Activated naive CD4-positive, alpha-beta T cell treated with Interleukin-2 at 50 U/mL for 16 hours (primary cell): ENCODE data around the gene ELF1.
A peak's percentile ranks its signal among the peaks of the same experiment; 100 is the strongest.
"Not testable (repeated sequence)": the region's sequence is repeated elsewhere in the genome, so short reads cannot be mapped to it uniquely, and the experiment has no call there.

Experiments
- DNase-seq: peaks from one replicate; pipeline ENCODE4 v3.0.0-alpha.2; 2020

Gene ELF1

DNA sequence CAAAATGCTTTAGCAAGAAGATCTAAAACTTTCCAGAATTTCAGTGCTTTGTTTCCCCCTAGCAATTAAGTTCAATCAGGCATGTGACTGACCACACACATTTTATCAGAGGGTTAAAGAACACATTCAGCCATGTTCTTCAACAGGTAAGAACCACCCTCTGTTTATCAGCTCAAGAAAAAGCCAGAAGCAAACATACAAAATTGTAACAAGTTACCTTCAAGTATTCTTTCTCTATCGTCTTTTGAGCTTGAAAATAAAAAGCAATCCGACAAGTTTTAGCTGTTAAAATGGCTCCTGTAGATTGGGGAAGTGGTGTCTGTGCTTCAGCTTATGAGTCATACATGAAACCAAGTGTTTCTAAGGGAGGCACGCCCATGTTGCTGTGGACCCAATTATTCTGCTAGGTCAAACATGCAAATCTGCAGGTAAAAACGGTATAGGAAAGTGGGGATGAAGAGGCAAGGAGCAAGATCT lies at the start of gene ELF1:
ELF1 (minus strand) TSS at position 306 of the 477 bp plus-strand sequence. CDS start 37,262 bp downstream, outside the sequence.
- peak; percentile 53 for DNase-seq

DNA sequence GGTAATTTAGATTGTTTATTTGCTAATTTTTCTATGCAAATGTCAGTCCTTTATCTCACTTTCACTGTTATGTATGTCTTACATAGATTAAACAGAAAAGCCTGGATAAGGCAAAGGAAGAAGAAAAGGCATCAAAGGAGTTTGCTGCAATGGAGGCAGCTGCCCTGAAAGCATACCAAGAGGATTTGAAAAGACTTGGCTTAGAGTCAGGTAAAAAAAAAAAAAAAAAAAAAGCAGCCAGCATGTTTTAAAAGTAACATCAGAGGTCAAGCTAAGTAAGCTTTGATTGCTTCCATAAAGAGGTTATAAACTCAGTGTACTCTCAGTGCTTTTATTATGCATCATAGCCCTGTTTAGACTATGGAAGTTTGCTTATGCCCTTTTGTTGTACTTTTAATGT lies 46.0 kb upstream of the ELF1 start:
- DNase-seq: no peak

DNA sequence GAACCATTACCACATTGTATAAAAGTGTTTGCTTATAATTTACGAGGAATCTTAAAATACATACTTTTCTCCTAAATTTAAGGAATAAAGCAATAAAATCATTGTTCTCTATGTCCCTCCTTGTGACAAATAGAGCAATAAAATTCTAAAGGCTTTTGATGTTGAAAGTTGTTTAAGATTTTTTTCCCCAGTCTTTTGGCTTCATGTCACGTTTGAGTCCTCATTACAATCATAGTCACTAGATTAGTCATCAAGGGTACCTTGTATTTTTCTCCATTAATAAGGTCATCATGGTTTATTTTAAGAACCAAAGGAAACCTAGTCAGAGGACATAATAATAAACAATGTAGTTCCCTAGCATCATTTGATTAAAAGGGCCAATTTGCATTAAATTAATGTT lies 45.4 kb upstream of the ELF1 start:
- DNase-seq: no peak

DNA sequence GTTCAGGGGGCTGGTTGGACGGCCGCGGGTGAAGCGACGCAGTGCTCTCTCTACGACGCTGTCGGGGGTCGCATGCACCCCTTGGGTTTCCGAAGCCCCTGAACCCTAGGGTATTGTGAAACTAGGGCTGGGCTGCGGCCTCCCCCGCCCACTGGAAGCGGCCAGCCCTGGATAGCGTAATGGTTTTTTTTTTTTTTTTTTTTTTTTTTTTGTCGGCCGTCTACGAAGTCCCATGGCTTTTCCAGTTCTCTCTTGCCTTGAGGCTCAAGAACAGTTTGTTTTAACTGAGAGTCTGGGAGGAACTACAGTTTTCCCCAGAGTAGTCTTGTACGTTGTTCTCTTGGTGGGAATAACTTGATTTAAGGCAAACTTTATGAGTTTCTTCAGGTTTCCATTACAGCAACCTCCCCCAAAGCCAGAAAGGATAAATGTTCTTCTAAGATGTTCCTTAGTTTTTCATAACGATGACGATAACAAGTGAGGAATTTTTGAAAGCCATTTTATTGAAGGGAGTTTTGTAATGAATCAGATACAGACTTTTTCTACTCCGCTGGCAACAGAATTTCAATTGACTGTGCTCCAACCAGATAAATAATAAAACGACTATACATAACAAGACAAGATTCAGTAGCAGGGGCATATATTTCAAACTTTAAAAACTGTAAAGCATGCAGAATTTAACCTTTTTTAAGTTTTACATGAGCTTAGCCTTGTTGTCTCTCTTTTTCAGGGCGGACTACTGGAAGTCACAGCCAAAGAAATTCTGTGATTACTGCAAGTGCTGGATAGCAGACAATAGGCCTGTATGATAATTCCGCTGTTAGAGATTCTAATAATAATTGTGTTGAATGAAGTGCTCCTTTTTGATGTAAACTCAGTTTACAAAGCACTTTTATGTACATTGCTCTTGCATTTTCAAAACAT lies 43.1 kb upstream of the ELF1 start:
- DNase-seq: no peak

DNA sequence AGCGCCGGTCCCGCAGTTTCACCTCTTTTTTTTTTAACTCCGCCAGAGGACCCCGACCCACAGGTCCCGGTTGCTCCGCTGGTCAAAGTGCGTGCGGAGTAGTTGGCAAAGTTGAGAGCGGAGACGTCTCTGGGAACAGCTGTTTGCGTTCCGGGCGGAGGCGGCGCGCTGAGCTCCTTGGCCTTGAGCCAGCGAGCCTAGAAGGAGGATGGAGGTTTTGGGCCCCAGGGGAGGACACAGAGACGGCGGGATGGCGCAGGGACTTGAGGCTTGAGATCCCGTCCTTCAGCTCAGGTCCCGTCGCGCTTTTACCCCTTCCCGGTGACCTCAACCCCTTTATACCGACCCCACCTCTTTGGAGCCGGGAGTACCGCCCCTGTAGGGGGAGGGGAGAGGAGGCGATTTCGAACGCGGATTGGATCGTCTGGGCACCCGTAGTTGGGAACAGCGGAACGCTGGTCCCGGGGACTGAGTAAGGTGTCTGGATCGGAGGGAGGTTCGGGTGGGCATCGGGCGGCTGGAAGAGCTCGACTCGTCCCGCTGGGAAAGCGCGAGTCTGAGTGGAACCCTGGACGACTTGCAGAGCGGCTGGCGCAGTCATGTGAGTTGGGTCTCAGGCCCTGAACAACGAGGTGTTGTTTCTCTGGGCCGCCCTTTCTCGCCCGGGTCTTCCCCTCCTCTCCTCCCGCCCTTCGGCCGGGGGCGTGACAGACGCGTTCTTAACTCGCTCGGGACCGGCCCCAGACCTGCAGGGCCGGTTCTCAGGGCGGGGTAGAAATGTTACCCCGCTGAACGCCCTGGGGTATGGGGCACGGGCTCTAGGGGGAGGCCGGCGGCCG lies 42.2 kb upstream of the ELF1 start, which contains the start of gene WBP4:
WBP4 (plus strand) TSS at position 435 of the 839 bp plus-strand sequence; CDS start at position 600, 165 bp downstream.
- peak; percentile 88 for DNase-seq

DNA sequence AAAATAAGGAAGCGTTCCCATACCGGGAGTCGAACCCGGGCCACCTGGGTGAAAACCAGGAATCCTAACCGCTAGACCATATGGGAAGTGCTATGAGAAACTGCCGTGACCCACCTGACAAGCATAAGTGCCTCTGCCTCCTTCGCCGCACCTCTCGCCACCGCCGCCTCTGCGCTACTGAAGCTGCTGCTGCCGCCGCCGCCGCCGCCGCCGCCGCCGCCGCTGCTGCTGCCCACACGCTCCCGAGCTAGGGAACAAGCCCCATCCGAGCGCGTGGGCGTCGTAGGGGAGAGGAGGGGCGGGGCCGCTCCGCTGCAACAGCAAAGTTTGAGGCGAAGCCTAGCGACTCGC lies 41.6 kb upstream of the ELF1 start:
- peak; percentile 90 for DNase-seq

DNA sequence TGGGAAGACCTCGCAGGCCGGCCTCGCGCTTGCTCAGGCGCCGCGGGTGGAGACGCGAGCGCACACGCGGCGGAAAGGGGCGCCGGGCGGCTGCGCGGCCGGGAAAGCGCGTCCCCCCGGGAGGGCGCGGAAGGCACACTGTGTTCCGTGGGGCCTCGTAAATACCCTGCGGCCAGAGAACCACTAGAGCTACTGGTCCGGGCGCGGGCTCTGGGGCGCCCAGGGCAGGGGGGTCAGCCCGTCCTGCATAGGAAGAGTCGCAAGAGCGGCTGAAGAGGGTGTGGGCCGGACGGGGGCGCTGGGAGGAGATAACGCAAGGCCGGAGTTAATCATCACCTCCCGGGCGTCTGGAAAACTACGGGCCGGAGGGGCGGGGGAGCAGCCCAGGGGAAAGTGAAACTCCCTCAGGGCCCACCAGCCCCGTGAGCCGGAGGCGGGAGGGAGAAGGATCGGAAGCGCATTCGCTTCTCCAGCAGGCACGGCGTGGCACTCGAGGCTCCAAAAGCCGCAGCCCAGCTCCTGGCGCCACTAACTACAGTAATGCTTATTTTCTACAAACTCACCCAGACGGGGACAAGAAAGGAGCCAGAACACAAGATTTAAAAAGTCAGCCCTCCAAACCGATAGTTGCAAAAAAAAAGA lies 41.1 kb upstream of the ELF1 start:
- peak; percentile 78 for DNase-seq

DNA sequence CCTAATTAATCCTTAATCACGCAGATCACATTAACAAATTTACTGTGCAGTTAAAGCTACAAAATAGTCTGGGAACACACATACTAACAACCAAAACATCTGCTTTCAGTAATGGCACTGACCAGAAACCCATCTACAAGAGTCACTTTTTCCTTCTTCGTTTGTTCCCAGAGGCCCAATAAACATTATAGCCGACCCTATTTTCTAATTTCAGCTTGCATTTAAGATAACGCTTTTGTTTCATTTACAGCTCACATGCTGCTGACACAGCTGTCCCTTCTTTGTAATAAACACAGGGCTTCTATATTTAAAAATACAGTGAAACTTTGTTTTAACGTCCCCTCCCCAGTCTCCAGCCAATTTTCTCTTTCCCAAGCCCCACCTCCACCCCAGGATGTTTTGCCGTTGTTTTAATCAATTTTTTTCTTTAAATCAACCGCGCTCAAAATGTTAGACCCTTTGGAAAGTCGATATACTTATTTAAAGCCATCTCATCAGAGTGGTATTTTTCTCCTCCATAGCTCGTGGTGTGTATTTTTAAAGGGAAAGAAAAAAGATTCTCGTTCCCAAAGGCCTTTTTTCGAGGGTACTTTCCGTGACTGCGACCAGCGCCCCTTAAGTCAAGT lies 40.5 kb upstream of the ELF1 start:
- DNase-seq: no peak

DNA sequence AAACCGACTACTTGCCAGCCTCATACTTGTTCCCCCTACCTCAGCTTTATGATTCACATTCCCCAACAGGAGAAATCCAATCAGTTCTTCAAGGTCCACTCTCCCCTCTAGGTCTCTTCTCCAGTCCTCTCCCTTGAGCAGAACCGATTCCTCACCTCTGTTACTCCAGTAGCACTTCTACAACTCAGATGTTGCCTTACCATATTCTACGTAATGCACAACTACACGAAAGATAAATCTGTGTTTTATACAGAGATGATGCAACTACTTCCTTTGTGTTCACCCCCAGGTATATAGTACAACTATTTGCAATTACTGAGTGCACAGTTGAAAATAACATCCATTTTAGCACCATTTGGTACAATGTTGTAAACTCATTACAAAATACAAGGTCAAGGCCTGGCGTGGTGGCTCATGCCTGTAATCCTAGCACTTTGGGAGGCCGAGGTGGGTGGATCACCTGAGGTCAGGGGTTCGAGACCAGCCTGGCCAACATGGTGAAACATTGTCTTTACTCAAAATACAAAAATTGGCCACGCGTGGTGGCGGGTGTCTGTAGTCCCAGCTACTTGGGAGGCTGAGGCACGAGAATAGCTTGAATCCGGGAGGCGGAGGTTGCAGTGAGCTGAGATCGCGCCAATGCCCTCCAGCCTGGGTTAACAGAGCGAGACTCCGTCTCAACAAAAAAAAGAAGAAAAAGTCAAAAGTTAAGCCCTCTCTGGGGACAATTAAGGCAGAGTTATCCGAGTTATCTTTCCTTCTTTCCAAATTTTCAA lies 39.4 kb upstream of the ELF1 start:
- DNase-seq: no peak

DNA sequence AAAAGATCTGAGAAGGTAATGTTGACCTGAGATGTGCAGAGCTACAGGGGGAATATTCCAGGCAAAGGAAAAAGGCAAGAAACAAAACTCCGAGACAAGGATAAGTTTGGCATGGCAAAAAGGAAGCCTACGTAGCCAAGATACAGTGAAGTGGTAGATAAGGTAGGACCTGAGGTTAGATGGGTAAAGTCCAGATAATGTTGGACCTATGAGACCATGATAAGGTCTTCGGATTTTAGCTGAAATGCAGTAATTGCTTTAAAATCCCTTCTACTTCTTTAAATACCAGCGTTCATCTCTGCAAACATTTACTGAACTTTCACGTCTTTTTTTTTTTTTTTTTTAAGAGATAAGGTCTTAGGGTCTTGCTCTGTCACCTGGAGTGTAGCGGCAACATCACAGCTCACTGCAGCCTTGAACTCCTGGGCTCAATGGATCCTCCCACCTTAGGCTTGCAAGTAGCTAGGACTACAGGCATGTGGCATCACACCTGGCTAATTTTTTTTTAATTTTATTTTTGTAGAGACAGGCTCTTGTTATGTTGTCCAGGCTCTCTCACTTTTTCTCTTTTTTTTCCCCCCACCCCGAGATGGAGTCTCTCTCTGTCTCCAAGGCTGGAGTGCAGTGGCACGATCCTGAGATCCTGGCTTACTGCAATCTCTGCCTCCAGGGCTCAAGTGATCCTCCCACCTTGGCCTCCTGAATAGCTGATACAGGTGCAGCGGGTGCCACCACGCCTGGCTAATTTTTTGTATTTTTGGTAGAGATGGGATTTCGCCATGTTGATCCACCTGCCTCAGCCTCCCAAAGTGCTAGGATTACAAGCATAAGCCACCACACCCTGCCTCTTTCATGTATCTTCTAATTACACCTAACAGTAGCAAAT lies 38.0 kb upstream of the ELF1 start:
- no peak for DNase-seq

DNA sequence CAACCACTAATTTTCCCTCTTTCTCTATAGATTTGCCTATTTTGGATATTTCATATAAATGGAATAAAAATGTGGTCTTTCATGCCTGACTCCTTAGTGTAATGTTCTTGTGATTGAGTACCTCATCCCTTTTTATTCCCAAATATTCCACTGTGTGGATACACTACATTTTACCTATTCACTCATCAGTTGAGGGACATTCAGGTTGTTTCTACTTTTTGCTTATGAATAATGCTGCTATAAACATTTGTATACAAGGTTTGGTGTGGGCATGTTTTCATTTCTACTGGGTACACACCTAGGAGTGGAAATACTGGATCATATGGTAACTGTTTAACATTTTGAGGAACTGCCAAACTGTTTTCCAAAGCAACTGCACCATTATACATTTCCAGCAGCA lies 37.1 kb upstream of the ELF1 start:
- DNase-seq: no peak

DNA sequence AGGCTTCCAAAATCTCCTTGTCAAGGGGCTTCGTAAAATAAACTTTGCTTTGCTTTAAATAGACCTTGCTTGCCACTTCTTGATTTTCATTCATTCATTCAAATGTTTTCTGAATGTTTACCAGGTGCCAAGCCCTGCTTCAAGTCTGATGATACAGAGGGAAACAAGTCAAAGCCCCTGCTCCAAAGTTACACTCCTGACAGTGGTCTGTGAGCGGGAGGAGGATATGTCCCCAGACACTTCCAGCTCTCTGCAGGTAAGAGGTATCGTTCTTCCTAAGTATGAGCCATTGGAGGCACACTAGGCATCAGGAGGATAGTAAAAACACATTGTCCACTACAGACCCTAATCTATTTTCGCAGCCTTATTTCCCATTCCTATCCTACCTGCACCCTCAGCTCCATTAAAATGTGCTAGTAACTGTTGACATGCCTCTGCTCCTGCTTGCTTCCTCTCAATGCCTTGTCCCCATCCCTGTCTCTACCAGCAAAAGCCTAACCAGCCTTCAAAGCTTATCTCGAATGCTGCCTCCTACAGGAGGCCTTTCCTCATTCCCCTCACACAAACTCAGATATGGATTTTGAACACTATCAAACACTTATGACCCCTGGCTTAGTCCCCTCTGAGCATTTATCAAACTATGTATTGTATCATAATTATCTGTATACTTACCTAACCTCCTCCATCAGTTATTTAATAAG lies 36.0 kb upstream of the ELF1 start:
- DNase-seq: no peak

DNA sequence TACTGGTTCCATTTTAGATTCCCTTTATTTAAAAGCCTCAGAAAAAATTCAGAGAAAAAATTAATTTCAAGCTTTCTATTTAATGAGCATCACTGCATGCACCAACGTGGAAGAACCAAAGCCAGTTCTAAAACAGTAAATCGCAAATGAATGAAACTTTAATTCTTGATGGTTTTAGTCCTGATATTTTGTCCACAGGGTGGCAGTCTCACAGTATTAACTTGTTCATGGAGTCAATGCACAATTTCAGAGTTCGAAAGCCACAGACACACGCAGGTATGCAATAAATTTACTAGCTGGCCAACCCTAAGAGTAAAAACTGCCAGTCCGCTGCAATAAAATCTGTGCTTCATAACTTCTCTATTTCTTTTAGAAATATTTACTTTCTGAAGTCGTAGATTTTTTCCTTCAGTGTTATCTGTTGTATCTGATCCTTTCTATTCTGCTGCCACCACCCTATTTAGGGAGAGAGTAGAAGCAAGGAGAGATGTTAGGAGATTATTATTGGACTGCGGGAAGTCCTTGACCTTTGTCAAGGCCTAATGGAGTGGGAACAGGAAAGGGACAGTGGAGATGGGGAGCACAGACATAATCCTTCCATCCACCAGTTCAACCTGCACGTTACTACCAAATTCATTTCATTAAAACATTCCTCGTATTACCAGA lies 35.2 kb upstream of the ELF1 start:
- peak; percentile 12 for DNase-seq

DNA sequence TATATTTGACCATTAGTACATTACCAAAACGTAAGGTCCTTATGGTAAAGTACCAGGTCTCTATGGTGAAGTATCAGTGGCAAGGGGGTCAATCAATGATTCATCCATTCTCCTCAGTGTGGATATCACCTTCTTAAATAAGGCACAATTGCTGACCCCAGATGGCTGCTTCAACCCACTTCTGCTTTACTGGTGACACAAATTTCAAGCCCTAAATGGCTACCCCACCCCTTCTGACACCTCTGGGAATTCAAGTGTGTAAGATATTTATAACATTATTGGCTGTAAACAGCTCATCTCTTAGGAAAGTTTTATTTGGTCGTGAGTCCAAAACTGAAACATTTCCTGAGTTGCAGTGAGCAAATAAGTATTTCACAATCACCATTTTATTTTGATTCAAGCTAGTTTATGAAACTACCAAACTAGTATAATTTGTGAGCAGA lies 34.3 kb upstream of the ELF1 start:
- no peak for DNase-seq

DNA sequence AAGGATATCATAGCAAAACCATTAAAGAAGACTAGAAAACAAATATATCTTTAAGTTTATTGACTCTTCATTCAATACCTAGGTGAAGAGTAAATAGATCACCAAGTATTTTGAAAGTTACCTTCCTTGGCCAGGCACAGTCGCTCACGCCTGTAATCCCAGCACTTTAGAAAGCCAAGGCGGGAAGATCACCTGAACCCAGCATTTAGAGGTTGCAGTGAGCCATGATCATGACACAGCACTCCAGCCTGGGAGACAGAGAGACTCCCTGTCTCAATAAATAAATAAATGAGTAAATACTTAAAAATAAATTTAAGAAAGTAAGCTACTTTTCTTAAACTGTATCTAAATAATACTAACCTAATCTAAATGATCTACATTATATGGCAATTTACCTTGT lies 33.3 kb upstream of the ELF1 start:
- no peak for DNase-seq

DNA sequence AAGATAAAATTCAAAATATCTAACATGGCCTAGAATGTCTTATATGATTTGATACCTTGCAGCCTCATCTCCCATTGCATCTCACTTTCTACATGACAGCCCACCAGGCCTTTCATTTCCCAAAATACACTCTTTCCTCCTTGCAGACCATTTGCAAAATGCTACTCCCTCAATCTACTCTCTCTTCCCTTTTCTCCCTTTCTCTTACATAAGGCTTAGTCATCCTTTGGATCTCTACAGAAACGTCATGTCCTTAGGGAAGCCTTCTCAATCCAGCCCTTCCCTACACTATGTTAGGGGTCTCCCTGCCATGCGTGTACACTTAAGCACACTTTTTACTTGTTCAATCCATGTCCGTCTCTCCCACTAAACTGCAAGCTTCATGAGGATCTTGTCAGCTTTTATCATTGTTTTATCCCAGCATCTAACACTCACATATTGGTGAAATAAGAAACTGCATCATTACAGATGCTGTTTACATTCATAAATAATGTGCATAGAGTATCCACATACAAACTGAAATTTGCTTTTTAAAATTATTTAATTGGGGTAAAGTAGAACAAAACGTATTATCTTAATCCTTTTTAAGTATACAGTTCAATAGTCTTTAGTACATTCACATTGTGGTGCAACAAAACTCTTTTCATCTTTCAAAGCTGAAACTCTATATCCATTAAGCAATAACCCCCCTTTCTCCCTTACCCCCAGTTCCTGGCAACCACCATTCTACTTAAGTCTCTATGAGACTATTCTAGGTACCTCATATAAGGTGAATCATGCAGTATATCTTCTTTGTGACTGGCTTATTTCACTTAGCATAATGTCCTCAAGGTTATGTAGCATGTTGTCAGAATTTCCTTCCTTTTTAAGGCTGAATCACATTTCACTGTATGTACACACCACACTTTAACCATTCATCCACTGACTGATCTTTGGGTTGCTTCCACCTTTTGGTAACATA lies 30.6 kb upstream of the ELF1 start:
- no peak for DNase-seq

DNA sequence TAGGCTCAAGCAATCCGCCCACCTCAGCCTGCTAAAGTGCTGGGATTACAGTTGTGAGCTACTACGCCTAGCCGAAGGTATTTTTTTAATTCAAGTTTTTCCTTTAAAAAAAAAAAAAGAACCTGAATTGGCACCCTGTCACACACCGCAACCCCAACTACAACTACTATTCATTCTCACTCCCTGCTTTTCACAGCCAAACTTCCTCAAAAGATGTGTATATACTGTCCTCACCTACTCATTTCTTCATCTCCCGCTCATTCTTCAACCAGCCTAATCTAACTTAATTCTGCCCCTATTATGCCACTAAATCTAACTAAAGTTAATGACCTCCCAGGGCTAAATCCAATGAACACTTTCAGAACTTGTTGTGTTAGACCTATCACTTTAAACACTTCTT lies 29.5 kb upstream of the ELF1 start:
- no peak for DNase-seq

DNA sequence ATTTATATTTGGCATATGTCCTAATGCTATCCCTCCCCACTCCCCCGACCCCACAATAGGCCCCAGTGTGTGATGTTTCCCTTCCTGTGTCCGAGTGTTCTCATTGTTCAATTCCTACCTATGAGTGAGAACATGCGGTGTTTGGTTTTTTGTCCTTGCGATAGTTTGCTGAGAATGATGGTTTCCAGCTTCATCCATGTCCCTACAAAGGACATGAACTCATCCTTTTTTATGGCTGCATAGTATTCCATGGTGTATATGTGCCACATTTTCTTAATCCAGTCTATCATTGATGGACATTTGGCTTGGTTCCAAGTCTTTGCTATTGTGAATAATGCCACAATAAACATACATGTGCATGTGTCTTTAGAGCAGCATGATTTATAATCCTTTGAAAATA lies 23.3 kb upstream of the ELF1 start:
- not testable (repeated sequence) for DNase-seq
